ENCODE results near the gene KAT6B.

KAT6B gene

GRCh38 chr10:74991435-74991834 lies 165.0 kb downstream of the KAT6B start:
- no peak overlapping the region for H3K4ac ChIP-seq (ENCODE audit: low read length)
- no peak overlapping the region for H3K14ac ChIP-seq (ENCODE audit: low read length)
- H4K8ac ChIP-seq (ENCODE audit: low read depth, low read length) = no peak overlapping the region
- H2BK12ac ChIP-seq (ENCODE audit: low read length) = no peak overlapping the region
- no peak overlapping the region for H4K91ac ChIP-seq (ENCODE audit: low read depth, low read length, poor library complexity)
- no peak overlapping the region for H2BK5ac ChIP-seq (ENCODE audit: low read length)
- H3K18ac ChIP-seq (ENCODE audit: low read length) = no peak overlapping the region
- no peak overlapping the region for H3K9ac ChIP-seq (ENCODE audit: low read depth, low read length, poor library complexity)
- H3K36me3 ChIP-seq (replicated peaks in 1 of 2; ENCODE audit: control insufficient read depth in 2 of 2, insufficient read depth in 2 of 2, low read length in 2 of 2) = peaks cover 4 to 49% of the 10 kb centered on the region in 2 donors
- no peak overlapping the region for H2BK15ac ChIP-seq (ENCODE audit: low read length)
- H2BK120ac ChIP-seq (ENCODE audit: low read depth, low read length) = no peak overlapping the region
- H3K9me3 ChIP-seq (replicated peaks in 1 of 2; ENCODE audit: control insufficient read depth in 2 of 2, insufficient read depth in 1 of 2, low read depth in 1 of 2, low read length in 2 of 2) = no peaks in the 10 kb centered on the region
- H3K4me1 ChIP-seq (ENCODE audit: control insufficient read depth in 2 of 2, insufficient read depth in 1 of 2, low read depth in 1 of 2, low read length in 2 of 2) = peaks cover 2% of the 10 kb centered on the region in 2 donors
- no peak overlapping the region for H2AFZ ChIP-seq (ENCODE audit: low read length)
- H3K27me3 ChIP-seq (ENCODE audit: control insufficient read depth in 3 of 3, insufficient read depth in 3 of 3, low read depth in 1 of 3, low read length in 3 of 3) = no peaks in the 10 kb centered on the region
- H3K27ac ChIP-seq (replicated peaks; ENCODE audit: low read length) = no peak overlapping the region
- no peak overlapping the region for H3K4me3 ChIP-seq (ENCODE audit: low read length in 2 of 2)
- H3K23ac ChIP-seq (ENCODE audit: low read depth, low read length, poor library complexity) = no peak overlapping the region
- DNase-seq (ENCODE audit: low spot score) = no peak
- no peaks in the 10 kb centered on the region for H3K79me1 ChIP-seq (ENCODE audit: low read depth, low read length)
- no peak overlapping the region for H2AK5ac ChIP-seq (ENCODE audit: low read depth, low read length)
- no peak overlapping the region for H3K4me2 ChIP-seq (ENCODE audit: insufficient read depth, low read length, poor library complexity, severe bottlenecking)

GRCh38 chr10:74992068-74992467 lies 165.7 kb downstream of the KAT6B start:
- no CpG with 5 or more reads among the region's 3 CpGs for WGBS, 2 donors (ENCODE audit: extremely low coverage in 2 of 2, insufficient read length in 2 of 2, insufficient replicate concordance in 1 of 2)
- Histone ChIP-seq H4K91ac (ENCODE audit: low read depth, low read length, poor library complexity) (no peak overlapping the region), H2AK5ac (ENCODE audit: low read depth, low read length) (no peak overlapping the region), H4K8ac (ENCODE audit: low read depth, low read length) (no peak overlapping the region), H2BK120ac (ENCODE audit: low read depth, low read length) (no peak overlapping the region), H3K4ac (ENCODE audit: low read length) (no peak overlapping the region), H3K9ac (ENCODE audit: low read depth, low read length, poor library complexity) (no peak overlapping the region), H2BK12ac (ENCODE audit: low read length) (no peak overlapping the region), H3K23ac (ENCODE audit: low read depth, low read length, poor library complexity) (no peak overlapping the region), H3K79me1 (ENCODE audit: low read depth, low read length) (no peaks in the 10 kb centered on the region), H3K9me3 (replicated peaks in 1 of 2; ENCODE audit: control insufficient read depth in 2 of 2, insufficient read depth in 1 of 2, low read depth in 1 of 2, low read length in 2 of 2) (no peaks in the 10 kb centered on the region), H2BK15ac (ENCODE audit: low read length) (no peak overlapping the region), H3K36me3 (replicated peaks in 1 of 2; ENCODE audit: control insufficient read depth in 2 of 2, insufficient read depth in 2 of 2, low read length in 2 of 2) (peaks cover 4 to 47% of the 10 kb centered on the region in 2 donors), H3K27ac (replicated peaks; ENCODE audit: low read length) (no peak overlapping the region), H3K4me1 (ENCODE audit: control insufficient read depth in 2 of 2, insufficient read depth in 1 of 2, low read depth in 1 of 2, low read length in 2 of 2) (peaks cover 2% of the 10 kb centered on the region in 2 donors), H2BK5ac (ENCODE audit: low read length) (no peak overlapping the region), H3K4me3 (ENCODE audit: low read length in 2 of 2) (no peak overlapping the region), H3K4me2 (ENCODE audit: insufficient read depth, low read length, poor library complexity, severe bottlenecking) (no peak overlapping the region), H3K18ac (ENCODE audit: low read length) (no peak overlapping the region), H2AFZ (ENCODE audit: low read length) (no peak overlapping the region), H3K14ac (ENCODE audit: low read length) (no peak overlapping the region), H3K27me3 (ENCODE audit: control insufficient read depth in 3 of 3, insufficient read depth in 3 of 3, low read depth in 1 of 3, low read length in 3 of 3) (no peaks in the 10 kb centered on the region)
- DNase-seq (ENCODE audit: low spot score) = no peak

GRCh38 chr10:74993649-74994048 lies 167.2 kb downstream of the KAT6B start:
- Histone ChIP-seq H3K4ac (ENCODE audit: low read length) (no peak overlapping the region), H3K4me1 (ENCODE audit: control insufficient read depth in 2 of 2, insufficient read depth in 1 of 2, low read depth in 1 of 2, low read length in 2 of 2) (peaks cover 2% of the 10 kb centered on the region in 2 donors), H3K9ac (ENCODE audit: low read depth, low read length, poor library complexity) (no peak overlapping the region), H3K4me3 (ENCODE audit: low read length in 2 of 2) (no peak overlapping the region), H2BK15ac (ENCODE audit: low read length) (no peak overlapping the region), H3K27me3 (ENCODE audit: control insufficient read depth in 3 of 3, insufficient read depth in 3 of 3, low read depth in 1 of 3, low read length in 3 of 3) (no peaks in the 10 kb centered on the region), H3K14ac (ENCODE audit: low read length) (no peak overlapping the region), H2BK120ac (ENCODE audit: low read depth, low read length) (no peak overlapping the region), H2AFZ (ENCODE audit: low read length) (no peak overlapping the region), H2BK12ac (ENCODE audit: low read length) (no peak overlapping the region), H3K4me2 (ENCODE audit: insufficient read depth, low read length, poor library complexity, severe bottlenecking) (no peak overlapping the region), H3K79me1 (ENCODE audit: low read depth, low read length) (no peaks in the 10 kb centered on the region), H2AK5ac (ENCODE audit: low read depth, low read length) (no peak overlapping the region), H3K23ac (ENCODE audit: low read depth, low read length, poor library complexity) (no peak overlapping the region), H3K36me3 (replicated peaks in 1 of 2; ENCODE audit: control insufficient read depth in 2 of 2, insufficient read depth in 2 of 2, low read length in 2 of 2) (peaks cover 4 to 55% of the 10 kb centered on the region in 2 donors), H3K18ac (ENCODE audit: low read length) (no peak overlapping the region), H4K91ac (ENCODE audit: low read depth, low read length, poor library complexity) (no peak overlapping the region), H4K8ac (ENCODE audit: low read depth, low read length) (no peak overlapping the region), H3K9me3 (replicated peaks in 1 of 2; ENCODE audit: control insufficient read depth in 2 of 2, insufficient read depth in 1 of 2, low read depth in 1 of 2, low read length in 2 of 2) (no peaks in the 10 kb centered on the region), H3K27ac (replicated peaks; ENCODE audit: low read length) (no peak overlapping the region), H2BK5ac (ENCODE audit: low read length) (no peak overlapping the region)
- DNase-seq (ENCODE audit: low spot score) = no peak
- no CpG with 5 or more reads among the region's 3 CpGs for whole genome bisulfite sequencing, 2 donors (ENCODE audit: extremely low coverage in 2 of 2, insufficient read length in 2 of 2, insufficient replicate concordance in 1 of 2)

DNA sequence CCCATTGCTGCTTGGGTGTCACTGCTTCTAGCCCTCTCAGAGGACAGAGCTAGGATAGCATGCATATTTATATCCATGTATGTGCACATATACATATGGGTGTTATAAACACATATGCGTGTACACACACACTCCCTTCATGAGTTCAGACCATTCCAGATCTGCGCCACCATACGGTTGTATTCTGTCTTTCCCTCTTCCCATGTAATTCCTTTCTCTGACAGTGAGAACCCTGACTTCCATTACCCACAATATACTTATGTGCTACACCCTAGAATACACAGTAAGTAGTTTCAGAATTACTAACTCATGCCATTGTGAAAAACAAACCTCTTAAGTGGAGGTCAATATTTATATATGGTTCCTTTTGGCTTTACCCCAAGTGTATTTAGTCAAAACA lies 168.5 kb downstream of the KAT6B start:
- Histone ChIP-seq H2AFZ (ENCODE audit: low read length) (no peak overlapping the region), H2AK5ac (ENCODE audit: low read depth, low read length) (no peak overlapping the region), H4K8ac (ENCODE audit: low read depth, low read length) (no peak overlapping the region), H3K36me3 (replicated peaks in 1 of 2; ENCODE audit: control insufficient read depth in 2 of 2, insufficient read depth in 2 of 2, low read length in 2 of 2) (peaks cover 4 to 53% of the 10 kb centered on the region in 2 donors), H2BK5ac (ENCODE audit: low read length) (no peak overlapping the region), H4K91ac (ENCODE audit: low read depth, low read length, poor library complexity) (no peak overlapping the region), H3K23ac (ENCODE audit: low read depth, low read length, poor library complexity) (no peak overlapping the region), H3K4me2 (ENCODE audit: insufficient read depth, low read length, poor library complexity, severe bottlenecking) (no peak overlapping the region), H3K4me3 (ENCODE audit: low read length in 2 of 2) (no peak overlapping the region), H3K18ac (ENCODE audit: low read length) (no peak overlapping the region), H3K9ac (ENCODE audit: low read depth, low read length, poor library complexity) (no peak overlapping the region), H2BK15ac (ENCODE audit: low read length) (no peak overlapping the region), H3K9me3 (replicated peaks in 1 of 2; ENCODE audit: control insufficient read depth in 2 of 2, insufficient read depth in 1 of 2, low read depth in 1 of 2, low read length in 2 of 2) (no peaks in the 10 kb centered on the region), H2BK120ac (ENCODE audit: low read depth, low read length) (no peak overlapping the region), H3K27me3 (ENCODE audit: control insufficient read depth in 3 of 3, insufficient read depth in 3 of 3, low read depth in 1 of 3, low read length in 3 of 3) (no peaks in the 10 kb centered on the region), H3K4ac (ENCODE audit: low read length) (no peak overlapping the region), H3K14ac (ENCODE audit: low read length) (no peak overlapping the region), H3K27ac (replicated peaks; ENCODE audit: low read length) (no peak overlapping the region), H3K4me1 (ENCODE audit: control insufficient read depth in 2 of 2, insufficient read depth in 1 of 2, low read depth in 1 of 2, low read length in 2 of 2) (no peaks in the 10 kb centered on the region), H2BK12ac (ENCODE audit: low read length) (no peak overlapping the region), H3K79me1 (ENCODE audit: low read depth, low read length) (no peaks in the 10 kb centered on the region)
- WGBS, 2 donors (ENCODE audit: extremely low coverage in 2 of 2, insufficient read length in 2 of 2, insufficient replicate concordance in 1 of 2) = no CpG with 5 or more reads among the region's 3 CpGs
- no peak for DNase-seq (ENCODE audit: low spot score)
